HepG2 (cell line): Measurements from ENCODE around the gene UBTF. TPM values are rescaled to one million over a fixed set of nuclear protein-coding genes. Genes with fewer than 3 reads are reported as not detected.

ENCODE experiments used
- FOXA1 ChIP-seq, 2 experiments: fragments of 450-650 bp in 1 of 2; sonication (generic) in 1 of 2; formaldehyde crosslinking in 1 of 2; IDR thresholded peaks; 2 replicates each; pipeline versions ENCODE4 v1.4.0 to v1.6.1; 2016 to 2020; ENCODE audit warnings: missing genetic modification reagents in 1 of 2
- FOXP1 ChIP-seq, 2 experiments: fragments of 450-650 bp in 1 of 2; IDR thresholded peaks; 2 replicates each; pipeline ENCODE4 v1.6.1; 2017 to 2018; ENCODE audit warnings: antibody characterized with exemption in 1 of 2
- ISL2 ChIP-seq: sonication (generic); formaldehyde crosslinking; IDR thresholded peaks from 2 replicates; pipeline ENCODE4 v1.5.0; 2020; ENCODE audit warnings: missing genetic modification reagents
- MED8 ChIP-seq: sonication (generic); formaldehyde crosslinking; IDR thresholded peaks from 2 replicates; pipeline ENCODE4 v1.8.1; 2023; ENCODE audit warnings: mild to moderate bottlenecking, missing genetic modification reagents; ENCODE audit not compliant: insufficient replicate concordance
- MLXIP ChIP-seq: sonication (generic); formaldehyde crosslinking; IDR thresholded peaks from 2 replicates; pipeline ENCODE4 v1.9.0; 2021; ENCODE audit warnings: missing genetic modification reagents, borderline replicate concordance
- NFIB ChIP-seq: sonication (generic); formaldehyde crosslinking; IDR thresholded peaks from 2 replicates; pipeline ENCODE4 v1.9.0; 2021; ENCODE audit warnings: missing genetic modification reagents, mild to moderate bottlenecking, borderline replicate concordance
- NR3C1 ChIP-seq: sonication (generic); formaldehyde crosslinking; IDR thresholded peaks from 2 replicates; pipeline ENCODE4 v1.4.0; 2020; ENCODE audit warnings: missing genetic modification reagents
- SYNCRIP ChIP-seq: fragments of 200-400 bp; formaldehyde crosslinking; IDR thresholded peaks from 2 replicates; pipeline ENCODE4 v1.6.1; 2018; ENCODE audit warnings: mild to moderate bottlenecking, low read depth, low read length; ENCODE audit not compliant: insufficient read depth
- TCF7 ChIP-seq: sonication (generic); IDR thresholded peaks from 2 replicates; pipeline ENCODE4 v1.6.1; 2016; ENCODE audit warnings: antibody characterized with exemption, low read depth
- YY1 ChIP-seq: IDR thresholded peaks from 2 replicates; pipeline ENCODE4 v1.6.1; 2011; ENCODE audit warnings: low read length, low read depth, moderate library complexity, mild to moderate bottlenecking; ENCODE audit not compliant: insufficient read depth, insufficient replicate concordance
- ZNF20 ChIP-seq: sonication (generic); formaldehyde crosslinking; IDR thresholded peaks from 2 replicates; pipeline ENCODE4 v1.4.0; 2020; ENCODE audit warnings: mild to moderate bottlenecking, moderate library complexity, missing genetic modification reagents
- ZNF33A ChIP-seq: sonication (generic); formaldehyde crosslinking; IDR thresholded peaks from 2 replicates; pipeline ENCODE4 v1.5.1; 2020; ENCODE audit warnings: missing genetic modification reagents, mild to moderate bottlenecking, moderate library complexity, borderline replicate concordance
- ZNF34 ChIP-seq: sonication (generic); formaldehyde crosslinking; IDR thresholded peaks from 2 replicates; pipeline ENCODE4 v1.4.0; 2020; ENCODE audit warnings: mild to moderate bottlenecking, missing genetic modification reagents, borderline replicate concordance
- ZNF414 ChIP-seq: sonication (generic); formaldehyde crosslinking; IDR thresholded peaks from 2 replicates; pipeline ENCODE4 v1.5.0; 2020; ENCODE audit warnings: missing genetic modification reagents
- ZNF614 ChIP-seq: IDR thresholded peaks from 2 replicates; pipeline ENCODE4 v1.6.1; 2018; ENCODE audit warnings: missing biosample characterization, missing genetic modification reagents, inconsistent platforms, borderline replicate concordance
- polyA plus RNA-seq, 8 experiments: library from polyadenylated mRNA; depleted of rRNA in 3 of 8; stranded (reverse) in 7 of 8; unstranded in 1 of 8; fragments of >200 nt; fragmentation: Illumina TruSeq in 4 of 8; extraction: Trizol in 4 of 8; gene quantifications; 2 replicates each; pipeline versions ENCODE4 v1.2.1 to v1.2.3, GENCODE V29; 2011 to 2016; ENCODE audit warnings: low read depth in 4 of 8, missing spikeins in 1 of 8, mixed read lengths in 1 of 8; ENCODE audit not compliant: insufficient read depth in 1 of 8
- total RNA-seq, 5 experiments: library from RNA; depleted of rRNA; stranded (reverse); fragments of >200 nt; fragmentation: Illumina TruSeq; extraction: Trizol; gene quantifications; 2 replicates each; pipeline ENCODE4 v1.2.3, GENCODE V29; 2016; ENCODE audit warnings: low read depth in 1 of 5
- TF ChIP-seq, protein P1 (sequence below): sonication (generic); formaldehyde crosslinking; conservative IDR thresholded peaks from 2 replicates; pipeline ENCODE4 v1.8.0; 2022; ENCODE audit warnings: low read depth, missing genetic modification reagents
- TF ChIP-seq, protein P2 (sequence below): sonication (generic); formaldehyde crosslinking; IDR thresholded peaks from 2 replicates; pipeline ENCODE4 v1.4.0; 2020; ENCODE audit warnings: mild to moderate bottlenecking, missing genetic modification reagents
- TF ChIP-seq, protein P3 (sequence below): sonication (generic); formaldehyde crosslinking; IDR thresholded peaks from 2 replicates; pipeline ENCODE4 v1.9.0; 2022; ENCODE audit warnings: missing genetic modification reagents, mild to moderate bottlenecking, borderline replicate concordance

UBTF gene
- total and polyA plus RNA-seq, 2 of the 13 experiments (the other 11 are each of a cell fraction or from before 2014, with no cell fraction given): 15.2 to 60.9 TPM

- TF ChIP-seq, protein P1, sequence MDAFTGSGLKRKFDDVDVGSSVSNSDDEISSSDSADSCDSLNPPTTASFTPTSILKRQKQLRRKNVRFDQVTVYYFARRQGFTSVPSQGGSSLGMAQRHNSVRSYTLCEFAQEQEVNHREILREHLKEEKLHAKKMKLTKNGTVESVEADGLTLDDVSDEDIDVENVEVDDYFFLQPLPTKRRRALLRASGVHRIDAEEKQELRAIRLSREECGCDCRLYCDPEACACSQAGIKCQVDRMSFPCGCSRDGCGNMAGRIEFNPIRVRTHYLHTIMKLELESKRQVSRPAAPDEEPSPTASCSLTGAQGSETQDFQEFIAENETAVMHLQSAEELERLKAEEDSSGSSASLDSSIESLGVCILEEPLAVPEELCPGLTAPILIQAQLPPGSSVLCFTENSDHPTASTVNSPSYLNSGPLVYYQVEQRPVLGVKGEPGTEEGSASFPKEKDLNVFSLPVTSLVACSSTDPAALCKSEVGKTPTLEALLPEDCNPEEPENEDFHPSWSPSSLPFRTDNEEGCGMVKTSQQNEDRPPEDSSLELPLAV (CRISPR knock-in tag): no peak
- TF ChIP-seq ZNF614 (no peak), FOXA1 (IDR thresholded peaks at IDR 0.05) (no peak), FOXA1 (CRISPR knock-in tag; IDR thresholded peaks at IDR 0.05) (no peak), ISL2 (CRISPR knock-in tag) (no peak), ZNF414 (CRISPR knock-in tag) (no peak), NR3C1 (no peak), TCF7 (no peak), MED8 (peak; percentile 38), NFIB (CRISPR knock-in tag) (no peak), ZNF33A (CRISPR knock-in tag) (no peak), ZNF20 (no peak), YY1 (no peak), SYNCRIP (no peak), ZNF34 (CRISPR knock-in tag) (no peak), FOXP1 (IDR thresholded peaks at IDR 0.05) (no peak), FOXP1 (CRISPR knock-in tag; IDR thresholded peaks at IDR 0.05) (no peak), MLXIP (CRISPR knock-in tag) (no peak)
- TF ChIP-seq, protein P2, sequence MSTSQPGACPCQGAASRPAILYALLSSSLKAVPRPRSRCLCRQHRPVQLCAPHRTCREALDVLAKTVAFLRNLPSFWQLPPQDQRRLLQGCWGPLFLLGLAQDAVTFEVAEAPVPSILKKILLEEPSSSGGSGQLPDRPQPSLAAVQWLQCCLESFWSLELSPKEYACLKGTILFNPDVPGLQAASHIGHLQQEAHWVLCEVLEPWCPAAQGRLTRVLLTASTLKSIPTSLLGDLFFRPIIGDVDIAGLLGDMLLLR (CRISPR knock-in tag): 0 out of 2 replicates have a peak, but pooled peaks have one; percentile 29
- TF ChIP-seq, protein P3, sequence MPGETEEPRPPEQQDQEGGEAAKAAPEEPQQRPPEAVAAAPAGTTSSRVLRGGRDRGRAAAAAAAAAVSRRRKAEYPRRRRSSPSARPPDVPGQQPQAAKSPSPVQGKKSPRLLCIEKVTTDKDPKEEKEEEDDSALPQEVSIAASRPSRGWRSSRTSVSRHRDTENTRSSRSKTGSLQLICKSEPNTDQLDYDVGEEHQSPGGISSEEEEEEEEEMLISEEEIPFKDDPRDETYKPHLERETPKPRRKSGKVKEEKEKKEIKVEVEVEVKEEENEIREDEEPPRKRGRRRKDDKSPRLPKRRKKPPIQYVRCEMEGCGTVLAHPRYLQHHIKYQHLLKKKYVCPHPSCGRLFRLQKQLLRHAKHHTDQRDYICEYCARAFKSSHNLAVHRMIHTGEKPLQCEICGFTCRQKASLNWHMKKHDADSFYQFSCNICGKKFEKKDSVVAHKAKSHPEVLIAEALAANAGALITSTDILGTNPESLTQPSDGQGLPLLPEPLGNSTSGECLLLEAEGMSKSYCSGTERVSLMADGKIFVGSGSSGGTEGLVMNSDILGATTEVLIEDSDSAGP (CRISPR knock-in tag): peak; percentile 60; the same call in 1 of the 2 replicates
These were observed 21.3 kb downstream of the UBTF start (continued) for GRCh38 chr17:44197980-44198720.
